SH-SY5Y (cell line): ENCODE measurements around the gene PAPPA2.

Experiments
- GATA2 ChIP-seq: IDR thresholded peaks from 2 replicates; pipeline ENCODE4 v1.6.1; 2011; ENCODE audit warnings: mild to moderate bottlenecking, low read depth, low read length
- GATA3 ChIP-seq: IDR thresholded peaks from 2 replicates; pipeline ENCODE4 v1.6.1; 2011; ENCODE audit warnings: low read depth, mild to moderate bottlenecking, low read length, moderate library complexity

DNA sequence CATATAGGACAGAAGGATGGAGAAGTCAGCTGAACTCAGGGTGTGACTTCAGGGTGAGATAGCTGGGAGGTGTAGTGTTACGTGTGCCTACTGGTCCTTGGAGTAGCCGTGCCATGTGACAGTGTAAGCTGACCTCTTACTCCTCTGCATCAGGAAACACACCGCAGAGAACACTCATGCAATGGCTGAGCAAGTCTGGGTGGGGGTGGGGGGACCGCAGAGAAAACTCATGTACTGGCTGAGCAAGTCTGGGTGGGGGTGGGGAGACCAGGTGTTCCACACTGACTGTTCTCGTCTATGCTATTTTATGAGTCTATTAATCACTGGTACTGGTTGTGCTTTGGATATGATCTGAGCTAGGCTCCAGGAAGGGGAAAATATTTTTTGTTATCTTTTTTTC, 233.1 kb downstream of the PAPPA2 start:
- TF ChIP-seq GATA3 (no peak), GATA2 (no peak)
